ENCODE data around the gene LMO7.

LMO7 gene

DNA sequence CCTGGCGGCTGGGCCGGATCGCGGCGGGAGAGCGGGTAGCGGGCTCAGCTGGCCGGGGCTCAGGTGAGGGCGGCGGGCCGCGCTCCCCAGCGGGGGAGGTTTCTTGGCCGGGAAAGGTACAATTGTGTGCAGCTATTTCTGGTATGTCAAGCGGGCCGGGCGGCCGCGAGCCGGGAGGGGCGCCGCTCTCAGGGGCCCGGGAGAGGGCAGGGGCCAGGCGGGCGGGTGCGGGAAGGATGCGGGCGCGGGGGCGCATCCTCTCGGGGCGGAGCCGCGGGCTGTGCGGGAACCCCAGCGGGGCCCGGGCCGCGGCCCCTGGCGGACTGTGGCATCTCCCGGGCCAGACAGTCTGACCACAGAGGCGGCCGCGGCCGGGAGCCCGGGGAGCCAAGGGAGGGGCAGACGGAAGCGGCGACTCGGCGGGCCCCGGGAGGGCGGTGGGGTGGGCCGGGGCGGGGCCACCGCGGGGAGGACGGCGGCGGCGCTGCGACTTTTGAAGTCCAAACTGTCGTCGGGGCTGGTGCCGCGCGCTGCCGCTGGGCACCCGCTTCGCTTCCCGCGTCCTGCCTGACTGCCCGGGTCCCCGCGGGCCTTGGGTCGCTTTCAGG lies at the start of gene LMO7:
Gene LMO7 (plus strand): TSS at position 503 of the 608 bp plus-strand sequence. CDS start 328 bp downstream, outside the sequence.
- peak; percentile 75 for DNase-seq (ENCODE audit: low spot score)

DNA sequence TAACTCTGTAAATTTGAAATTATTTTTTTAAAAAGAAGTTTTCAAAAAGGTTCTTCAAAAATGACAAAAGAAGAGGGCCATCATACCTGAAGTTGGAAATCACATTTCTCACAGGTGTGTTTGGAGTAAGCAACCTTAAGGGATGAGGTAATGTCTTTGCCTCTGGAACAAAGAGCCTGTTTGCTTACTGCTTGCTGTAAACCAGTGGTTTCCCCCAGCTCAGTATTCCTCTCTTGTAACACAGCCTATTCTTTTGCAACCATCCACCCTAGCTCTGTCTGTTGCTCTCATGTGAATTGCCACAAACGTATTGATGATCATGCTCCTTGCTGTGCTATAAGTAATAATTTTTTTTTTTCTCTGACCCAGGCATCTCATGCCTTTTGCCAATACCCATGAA lies 48.5 kb upstream of the LMO7 start:
- DNase-seq (ENCODE audit: low spot score) = peak; percentile 12

DNA sequence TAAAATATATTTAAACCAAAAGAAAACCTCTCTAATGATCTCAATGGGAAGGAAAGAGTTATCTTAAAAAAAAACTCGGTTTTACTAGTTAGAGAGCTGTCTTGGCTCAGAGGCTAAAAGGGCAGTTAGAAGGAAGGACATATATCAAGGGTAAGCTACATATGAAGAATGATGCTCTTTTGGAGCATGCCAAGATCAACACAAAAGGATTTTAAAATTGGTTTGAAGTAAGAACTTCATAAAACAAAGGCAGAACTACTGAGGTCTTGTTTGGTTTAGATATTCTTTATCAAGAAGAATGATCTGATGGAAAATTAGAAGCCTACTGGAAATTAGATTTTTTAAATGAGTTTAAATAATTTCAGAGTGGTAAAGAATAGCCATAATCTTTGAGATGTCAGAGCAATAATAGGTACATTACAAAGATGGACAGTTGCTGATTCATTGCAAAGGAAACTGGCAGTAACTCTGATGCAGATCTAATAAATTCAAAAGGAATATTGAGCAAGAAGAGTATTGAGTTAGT lies 39.4 kb upstream of the LMO7 start:
- DNase-seq (ENCODE audit: low spot score) = no peak

DNA sequence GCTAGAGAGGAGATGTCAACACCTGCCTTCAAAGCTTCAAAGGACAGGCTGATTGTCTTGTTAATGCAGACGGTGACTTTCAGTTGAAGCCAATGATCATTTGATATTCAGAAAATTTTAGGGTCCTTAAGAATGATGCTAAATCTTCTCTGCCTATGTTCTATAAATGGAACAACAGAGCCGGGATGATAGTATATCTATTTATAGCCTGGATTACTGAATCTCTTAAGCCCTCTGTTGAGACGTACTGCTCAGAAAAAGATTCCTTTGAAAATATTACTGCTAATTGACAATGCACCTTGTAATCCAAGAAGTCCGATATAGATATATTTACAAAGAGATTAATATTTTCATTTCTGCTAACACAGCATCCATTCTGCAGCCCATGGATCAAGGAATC lies 35.8 kb upstream of the LMO7 start:
- DNase-seq (ENCODE audit: low spot score) = no peak

DNA sequence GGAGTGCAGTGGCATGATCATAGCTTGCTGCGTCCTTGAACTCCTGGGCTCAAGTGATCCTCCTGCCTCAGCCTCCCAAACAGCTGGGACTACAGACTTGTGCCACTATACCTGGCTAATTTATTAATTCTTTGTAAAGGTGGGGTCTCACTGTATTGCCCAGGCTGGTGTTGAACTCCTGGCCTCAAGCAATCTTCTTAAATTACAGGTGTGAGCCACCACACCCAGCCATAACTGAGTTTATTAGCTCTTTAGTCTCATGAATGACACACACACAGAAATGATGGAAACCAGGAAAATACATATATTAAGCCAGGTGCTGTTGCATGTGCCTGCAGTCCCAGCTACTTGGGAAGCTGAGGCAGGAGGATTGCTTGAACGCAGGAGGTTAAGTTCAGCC lies 33.1 kb upstream of the LMO7 start:
- no peak for DNase-seq (ENCODE audit: low spot score)

DNA sequence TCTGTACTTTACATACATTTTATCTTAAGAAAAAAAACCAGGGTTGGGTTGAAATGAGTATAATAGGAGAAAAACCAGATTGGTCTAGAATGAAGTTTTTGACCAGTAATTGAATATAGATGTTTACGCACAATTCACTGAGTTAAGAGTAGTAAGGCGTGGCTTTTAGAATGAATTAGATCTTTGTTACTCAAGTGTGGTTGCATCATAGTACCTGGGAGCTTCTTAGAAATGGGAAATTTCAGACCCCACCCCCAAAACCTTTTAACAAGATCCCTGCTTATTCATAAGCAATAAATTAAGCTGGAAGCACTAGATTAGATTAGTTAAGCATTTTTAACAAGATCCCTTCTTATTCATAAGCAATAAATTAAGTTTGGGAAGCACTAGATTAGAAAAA lies 28.7 kb upstream of the LMO7 start:
- DNase-seq (ENCODE audit: low spot score) = no peak

DNA sequence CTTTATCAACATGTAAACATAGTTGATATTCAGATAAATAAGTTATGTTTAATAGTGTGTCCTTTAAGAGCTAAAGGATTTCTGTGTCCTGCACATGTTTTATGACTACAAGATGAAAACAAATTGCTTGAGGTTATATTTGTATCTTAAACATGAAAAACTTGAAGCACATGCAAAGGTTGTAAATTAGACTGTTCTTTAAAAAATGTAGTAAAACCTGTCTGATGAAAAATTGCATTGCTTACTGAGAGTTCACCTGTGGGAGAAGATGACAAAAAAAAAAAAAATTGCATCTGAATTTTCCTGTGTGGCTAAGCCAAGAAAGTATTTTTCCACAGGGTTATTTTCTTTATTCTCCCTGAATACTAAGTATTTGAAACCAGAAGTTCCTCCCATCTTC lies 25.7 kb upstream of the LMO7 start:
- DNase-seq (ENCODE audit: low spot score) = no peak

DNA sequence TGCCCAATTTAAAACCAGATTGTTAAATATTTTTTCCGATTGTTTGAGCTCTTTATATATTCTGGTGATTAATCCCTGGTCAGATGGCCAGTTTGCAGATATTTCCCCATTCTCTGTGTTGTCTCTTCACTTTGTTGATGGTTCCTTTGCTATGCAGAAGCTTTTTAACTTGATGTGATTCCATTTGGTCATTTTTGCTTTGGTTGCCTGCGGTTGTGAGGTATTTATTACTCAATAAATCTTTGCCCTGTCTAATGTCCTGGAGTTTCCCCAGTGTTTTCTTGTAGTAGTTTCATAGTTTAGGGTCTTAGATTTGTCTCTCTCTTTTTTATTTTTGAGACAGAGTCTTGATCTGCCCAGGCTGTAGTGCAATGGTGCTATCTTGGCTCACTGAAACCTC lies 23.8 kb upstream of the LMO7 start:
- DNase-seq (ENCODE audit: low spot score) = no peak

DNA sequence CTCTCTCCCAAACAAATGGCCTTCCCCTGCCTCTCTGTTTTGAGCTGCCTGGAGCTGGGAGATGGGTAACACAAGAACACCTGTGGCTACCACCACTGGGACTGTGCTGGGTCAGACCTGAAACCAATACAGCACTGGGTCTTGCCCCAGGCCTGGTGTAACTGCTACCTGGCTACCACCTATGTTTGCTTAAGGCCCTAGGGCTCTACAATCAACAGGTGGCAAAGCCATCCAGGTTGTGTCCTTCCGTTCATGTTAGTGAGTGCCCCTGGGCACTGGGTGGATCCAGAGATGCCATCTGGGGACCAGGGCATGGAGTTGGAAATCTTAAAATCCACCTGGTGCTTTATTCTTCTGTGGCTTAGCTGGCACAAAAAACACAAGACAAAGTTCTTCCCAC lies 18.9 kb upstream of the LMO7 start:
- no peak for DNase-seq (ENCODE audit: low spot score)

DNA sequence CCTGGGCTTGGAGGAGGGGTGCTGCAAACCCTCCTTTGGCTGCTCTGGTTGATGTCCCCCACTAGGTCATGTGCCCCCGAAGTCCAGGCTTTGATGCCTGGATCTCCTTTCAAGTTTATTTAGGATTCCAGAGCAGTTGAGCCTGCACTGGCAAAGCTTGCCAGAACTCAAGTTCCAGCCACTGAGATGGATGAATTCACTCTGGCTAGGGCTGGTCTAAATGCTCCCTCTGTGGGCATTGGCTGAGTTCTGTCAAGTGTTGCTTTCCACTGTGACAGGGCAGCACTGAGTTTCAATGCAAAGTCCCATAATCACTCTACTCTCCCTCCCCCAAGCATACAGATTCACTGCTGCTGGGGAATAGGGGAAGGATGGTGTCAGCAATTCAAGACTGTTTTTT lies 17.8 kb upstream of the LMO7 start:
- DNase-seq (ENCODE audit: low spot score) = no peak

DNA sequence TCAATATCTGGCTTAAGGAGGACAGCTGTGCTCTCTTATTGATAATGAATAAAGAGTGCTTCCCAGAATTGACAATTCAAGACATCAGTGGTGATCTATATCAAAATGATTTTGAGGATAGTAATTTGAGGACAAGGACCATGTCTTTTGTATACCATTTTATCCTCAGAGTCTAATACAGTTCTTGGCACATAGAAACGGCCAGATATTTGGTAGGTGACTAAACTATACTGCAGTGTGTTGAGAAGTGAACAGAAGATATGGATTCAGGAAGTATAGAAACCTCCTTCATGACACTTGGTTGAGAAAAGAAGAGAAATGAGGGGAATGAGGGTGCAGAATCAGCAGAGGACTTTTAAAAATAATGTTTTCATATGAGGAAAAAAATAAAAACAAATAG lies 16.1 kb upstream of the LMO7 start:
- DNase-seq (ENCODE audit: low spot score) = no peak

DNA sequence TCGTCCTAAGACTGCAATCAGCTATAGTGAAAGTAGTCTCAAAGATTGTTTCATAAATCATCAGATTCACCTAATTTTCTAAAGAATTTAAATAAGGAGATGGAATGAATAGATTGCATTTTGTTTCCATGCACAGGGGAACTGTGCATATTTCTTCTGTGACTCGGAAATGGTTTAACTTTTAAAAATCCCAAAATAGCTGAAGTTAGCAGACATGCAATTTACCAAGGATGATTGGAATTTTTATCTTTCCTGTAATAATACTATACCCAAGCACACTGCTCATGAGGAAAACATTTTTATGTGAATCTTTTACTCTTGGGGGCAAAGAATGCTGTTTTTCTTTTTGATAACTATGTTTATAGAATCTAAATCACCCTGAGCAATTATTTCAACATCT lies 15.0 kb upstream of the LMO7 start:
- peak; percentile 26 for DNase-seq (ENCODE audit: low spot score)

DNA sequence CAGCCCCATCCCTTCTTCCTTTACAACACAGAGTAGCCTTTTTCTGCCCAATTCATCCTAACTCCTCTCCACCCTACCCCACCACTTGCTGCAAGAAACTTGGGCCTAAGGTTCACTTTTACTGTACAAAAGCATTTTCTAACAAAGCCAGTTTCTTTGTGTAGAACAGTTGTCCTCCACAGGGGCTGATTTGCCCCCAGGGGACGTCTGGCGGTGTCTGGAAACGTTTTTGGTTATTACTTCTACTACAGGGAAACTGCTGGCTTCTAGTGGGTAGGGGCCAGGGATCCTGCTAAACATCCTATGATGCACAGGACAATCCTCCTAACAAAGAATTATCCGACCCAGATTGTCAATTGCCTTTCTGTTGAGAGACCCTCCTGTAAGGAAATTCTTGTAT lies 7.3 kb upstream of the LMO7 start:
- DNase-seq (ENCODE audit: low spot score) = no peak

DNA sequence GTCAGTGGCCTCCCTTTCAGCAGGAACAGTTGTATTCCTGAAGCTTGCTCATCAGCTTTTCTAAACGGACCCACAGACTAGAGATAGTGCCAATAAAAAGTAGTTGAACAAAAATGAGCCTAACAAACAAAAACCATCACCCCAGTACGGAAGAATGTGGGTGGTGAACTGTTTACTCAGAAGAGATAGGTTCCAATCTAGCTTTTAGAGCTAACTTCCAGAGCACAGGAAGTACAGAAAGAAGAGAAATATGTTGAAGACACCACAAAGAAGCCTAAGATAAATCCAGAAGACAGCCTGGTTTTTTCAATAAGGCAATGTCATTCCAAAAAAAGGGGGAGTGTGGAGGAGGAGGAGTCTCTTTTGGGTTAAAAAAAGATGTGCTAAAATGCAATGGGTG lies 2.8 kb upstream of the LMO7 start:
- DNase-seq (ENCODE audit: low spot score) = no peak

DNA sequence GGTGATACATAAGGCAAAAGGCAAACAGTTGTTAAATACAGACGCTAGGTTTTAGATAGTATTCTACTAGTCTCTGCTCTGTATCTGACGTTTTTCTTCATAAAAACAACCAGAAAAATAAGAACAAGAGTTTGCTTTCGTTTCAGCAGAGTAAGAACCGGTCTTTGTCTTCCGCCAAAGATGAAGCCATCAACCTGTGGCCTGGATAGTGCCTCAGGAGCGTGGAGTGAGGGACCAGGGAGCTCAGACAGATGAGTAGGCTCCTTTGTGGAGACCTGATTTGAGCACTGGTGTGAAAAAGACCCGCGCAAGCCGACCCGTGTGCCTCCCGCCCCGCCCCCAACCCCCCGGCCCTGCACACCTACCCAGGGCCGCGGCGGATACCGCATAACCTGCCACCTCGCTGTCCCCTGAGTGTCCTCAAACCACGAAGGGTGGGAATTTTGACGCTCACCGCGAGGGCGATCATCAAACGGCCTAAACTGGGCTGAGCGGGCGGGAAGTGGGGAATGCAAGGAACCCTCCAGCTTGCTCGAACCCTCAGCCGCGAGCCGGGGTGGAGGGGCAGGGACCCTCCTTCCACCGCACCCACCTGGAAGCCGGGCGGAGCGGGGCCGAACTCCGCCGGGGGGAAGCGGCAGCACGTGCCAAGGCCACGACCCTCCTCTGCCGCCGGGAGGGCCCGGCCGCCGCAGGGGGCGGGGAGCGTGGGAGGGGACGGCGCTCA lies 866 bp upstream of the LMO7 start:
- DNase-seq (ENCODE audit: low spot score) = peak; percentile 14

DNA sequence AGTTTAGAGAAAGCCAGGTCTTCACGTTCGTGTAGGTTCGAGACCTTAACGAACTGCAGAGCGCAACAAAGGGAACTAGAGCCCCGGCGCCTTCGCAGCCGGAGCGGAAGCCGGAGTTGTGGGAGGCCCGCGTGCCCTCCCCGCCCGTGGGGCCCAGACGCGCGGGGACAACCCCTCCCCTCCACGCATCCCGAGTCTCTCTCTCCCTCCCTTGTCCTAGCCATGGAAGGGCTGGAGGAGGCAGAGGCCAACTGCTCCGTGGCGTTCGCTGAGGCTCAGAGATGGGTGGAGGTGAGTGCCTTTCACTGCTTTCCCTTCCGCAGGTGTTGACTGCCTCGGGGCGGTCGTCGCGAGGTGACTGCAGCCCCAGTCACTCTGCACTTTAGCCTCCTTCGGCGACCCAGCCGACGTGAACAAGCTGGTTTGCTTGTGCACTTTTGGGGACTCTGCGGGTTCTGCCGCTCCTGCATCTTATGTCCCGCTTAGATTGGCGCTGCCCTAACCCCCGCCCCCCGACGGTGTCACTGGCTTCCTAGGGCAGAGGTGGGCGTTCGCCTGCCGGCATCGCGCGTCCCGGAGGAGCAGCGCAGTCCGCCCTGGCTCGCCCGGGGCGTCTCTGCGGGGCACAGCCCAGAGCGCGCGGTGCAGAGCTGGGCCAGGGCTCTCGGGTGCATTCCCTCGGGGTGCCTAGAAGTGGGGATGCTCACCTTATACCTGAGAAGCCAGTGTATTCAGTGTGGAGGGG lies 478 bp downstream of the LMO7 start:
- DNase-seq (ENCODE audit: low spot score) = peak; percentile 44

DNA sequence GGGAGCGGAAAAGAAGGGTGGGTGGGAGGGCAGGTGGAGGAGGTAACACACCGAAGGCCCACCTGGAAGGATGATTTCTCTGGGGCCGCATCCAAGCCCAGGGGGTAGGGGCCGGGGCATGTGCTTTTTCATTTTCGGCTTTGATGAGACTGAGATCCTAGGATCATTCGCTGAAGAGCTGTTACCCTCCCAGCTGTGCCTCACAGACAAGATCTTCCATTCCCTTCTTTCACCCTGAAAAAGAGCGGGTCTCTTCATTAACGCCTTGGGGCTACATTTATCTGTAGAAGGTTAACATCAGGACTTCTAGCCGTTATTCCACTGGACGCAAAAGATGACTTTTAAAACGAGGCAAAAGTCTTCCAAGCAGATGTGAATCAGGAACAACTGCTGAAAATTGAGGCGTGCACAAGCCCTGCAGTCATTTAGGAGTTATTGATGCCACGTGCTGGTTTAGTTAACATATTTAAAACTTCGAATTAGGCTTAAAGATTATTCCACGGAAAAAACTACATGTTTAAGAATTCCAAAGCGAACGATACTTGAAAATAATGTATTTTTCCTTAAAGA lies 1.1 kb downstream of the LMO7 start:
- peak; percentile 18 for DNase-seq (ENCODE audit: low spot score)

DNA sequence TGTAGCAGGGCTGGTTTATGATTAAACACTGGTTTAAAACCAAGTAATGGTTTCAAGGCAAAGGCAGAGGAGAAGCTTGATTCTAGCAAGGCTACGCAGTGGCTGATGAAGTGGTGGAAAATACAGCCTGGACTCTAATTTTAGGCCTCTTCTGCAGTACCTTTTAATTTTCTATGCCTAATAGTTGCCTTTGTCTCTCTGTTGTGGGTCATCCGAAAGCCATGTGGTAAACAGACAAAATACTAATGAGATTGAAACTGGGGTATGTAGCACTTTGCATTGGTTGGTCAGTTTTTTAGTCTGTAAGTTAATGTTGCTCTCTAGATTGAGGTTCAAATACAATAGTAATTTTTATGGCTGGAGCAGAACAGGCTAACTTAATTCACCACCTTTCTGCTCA lies 3.3 kb downstream of the LMO7 start:
- no peak for DNase-seq (ENCODE audit: low spot score)

DNA sequence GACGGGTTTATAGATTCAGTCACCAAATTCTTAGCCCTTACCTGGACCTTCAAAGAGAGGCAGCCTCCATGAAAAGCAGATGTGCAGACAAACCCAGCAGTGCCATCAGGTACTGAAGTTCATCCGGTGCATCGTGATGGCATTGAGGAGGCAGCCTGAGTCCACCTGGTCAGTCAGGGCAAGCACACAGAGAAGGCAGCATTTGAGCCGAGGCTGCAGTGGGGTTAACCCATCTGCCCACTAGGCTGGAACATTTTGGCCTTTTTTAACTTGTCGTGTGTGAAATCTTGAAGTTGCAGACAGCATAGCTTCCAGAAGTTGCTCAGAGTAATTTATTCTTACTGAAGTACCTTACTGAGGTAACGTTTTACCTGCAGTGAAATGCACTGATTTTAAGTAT lies 4.9 kb downstream of the LMO7 start:
- no peak for DNase-seq (ENCODE audit: low spot score)

DNA sequence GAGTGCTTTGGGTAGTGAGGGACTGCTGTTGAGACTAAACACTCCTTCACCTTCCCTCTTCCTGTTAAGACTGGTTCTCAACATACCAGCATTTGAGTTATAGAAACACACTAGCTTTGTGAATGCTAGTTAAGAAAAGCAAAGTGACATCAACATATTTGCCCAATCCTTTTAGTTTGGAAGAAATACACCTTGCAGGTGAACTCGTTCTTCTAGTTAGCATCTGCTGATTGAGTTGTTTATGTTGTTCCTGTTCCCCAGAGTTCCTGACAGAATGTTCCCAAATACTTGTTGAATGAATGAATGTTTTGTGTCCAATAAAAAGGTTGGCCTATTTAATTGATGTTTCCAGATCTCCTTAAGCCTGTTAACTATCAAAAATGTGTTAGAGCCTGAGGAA lies 7.1 kb downstream of the LMO7 start:
- no peak for DNase-seq (ENCODE audit: low spot score)

DNA sequence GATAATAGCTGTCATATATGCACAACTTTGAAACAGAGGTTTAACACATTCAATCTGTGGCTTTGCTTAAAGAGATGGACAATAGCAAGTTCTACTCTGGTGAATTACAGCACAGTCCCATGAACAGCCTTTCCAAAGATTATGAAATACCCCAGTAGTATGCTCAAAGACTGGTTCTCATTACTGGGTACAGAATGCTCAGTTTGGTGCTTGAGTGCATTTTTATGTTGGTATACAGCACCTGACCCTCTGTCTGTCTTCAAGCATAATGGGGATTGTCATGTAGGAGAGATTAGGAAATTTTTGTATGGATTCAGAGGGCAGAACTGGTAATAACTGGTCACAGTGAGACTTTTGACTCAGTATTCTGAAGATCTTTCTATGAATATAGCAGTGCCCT lies 7.6 kb downstream of the LMO7 start:
- no peak for DNase-seq (ENCODE audit: low spot score)

DNA sequence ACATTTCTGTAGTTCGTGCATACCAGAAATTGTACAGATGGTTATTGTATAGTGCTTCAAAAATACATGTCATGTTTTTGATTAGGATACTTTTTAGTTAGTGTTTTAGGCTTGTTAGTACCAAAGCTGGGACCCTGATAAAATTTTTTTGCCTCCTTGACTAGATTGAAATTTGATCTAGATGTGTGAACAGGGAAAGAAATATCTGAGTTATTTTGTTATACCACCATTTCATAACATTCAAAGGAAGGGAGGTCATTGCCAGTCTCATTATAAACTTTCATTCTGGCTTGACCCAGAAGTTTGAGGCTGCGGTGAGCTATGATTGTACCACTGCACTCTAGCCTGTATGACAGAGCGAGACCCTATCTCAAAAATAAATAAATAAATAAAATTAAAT lies 9.0 kb downstream of the LMO7 start:
- DNase-seq (ENCODE audit: low spot score) = no peak
